Ovary (tissue), 3 donors: Measurements from ENCODE around the gene TCF7L1.

Experiments
- CTCF ChIP-seq, 3 donors: fragments of 450-650 bp in 2 of 3; fragments of 200-600 bp in 1 of 3; IDR thresholded peaks; one replicate each; pipeline versions ENCODE4 v1.5.1 to v1.8.0; 2016 to 2022; ENCODE audit warnings: antibody characterized with exemption in 3 of 3, mild to moderate bottlenecking in 1 of 3
- EP300 ChIP-seq: sonication (generic); formaldehyde crosslinking; IDR thresholded peaks from one replicate; pipeline ENCODE4 v1.6.1; 2017; ENCODE audit warnings: antibody characterized with exemption
- POLR2A ChIP-seq: fragments of 450-650 bp; IDR thresholded peaks from one replicate; pipeline ENCODE4 v1.6.1; 2017; ENCODE audit warnings: antibody characterized with exemption, mild to moderate bottlenecking, moderate library complexity
- donor health status: DM: no; HTN: no; CAD: no.

- TF ChIP-seq CTCF (IDR thresholded peaks at IDR 0.05): no peak
- TF ChIP-seq POLR2A: no peak
- TF ChIP-seq EP300: no peak
These were observed 176.6 kb downstream of the TCF7L1 start for GRCh38 chr2:85309699-85310321.
